ENCODE results near the gene LDAH. TPM values are rescaled to one million over a fixed set of nuclear protein-coding genes. Genes with fewer than 3 reads are reported as not detected.

LDAH gene
- total and polyA plus RNA-seq, 10 of the 15 experiments (the other 5 are each of a cell fraction or from before 2014, with no cell fraction given), result 17.9 to 44.7 (median 30.0) TPM

DNA sequence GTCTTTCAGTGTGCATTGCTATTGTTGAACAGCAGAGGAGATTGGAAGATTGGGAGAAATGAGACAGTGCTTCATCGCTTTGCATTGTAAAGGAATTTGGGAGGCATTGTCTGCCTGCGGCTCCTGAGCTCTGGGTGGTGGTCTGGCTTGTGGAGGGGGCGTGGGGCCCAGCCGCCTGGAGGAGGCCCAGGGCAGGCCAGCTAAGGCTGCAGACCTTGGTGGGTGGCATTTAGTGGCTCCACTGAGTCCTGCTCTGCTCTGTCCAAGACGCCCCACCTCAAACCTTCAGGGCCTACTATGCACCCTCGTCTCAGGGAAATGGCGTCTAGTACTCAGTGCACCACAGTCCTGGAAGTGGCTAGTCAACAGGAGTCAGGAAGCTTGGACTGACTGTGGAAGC, 166.3 kb downstream of the LDAH start:
- intact Hi-C loops (cut with micrococcal nuclease; ENCODE audit: unreplicated experiment), result no loop called here
- TF ChIP-seq KDM1A (IDR thresholded peaks at IDR 0.05; ENCODE audit: borderline replicate concordance), result no peak
- TF ChIP-seq CREB1 (IDR thresholded peaks at IDR 0.05; ENCODE audit: low read depth), result no peak
- TF ChIP-seq HDAC2 (IDR thresholded peaks at IDR 0.05), result no peak
- TF ChIP-seq, protein P1, sequence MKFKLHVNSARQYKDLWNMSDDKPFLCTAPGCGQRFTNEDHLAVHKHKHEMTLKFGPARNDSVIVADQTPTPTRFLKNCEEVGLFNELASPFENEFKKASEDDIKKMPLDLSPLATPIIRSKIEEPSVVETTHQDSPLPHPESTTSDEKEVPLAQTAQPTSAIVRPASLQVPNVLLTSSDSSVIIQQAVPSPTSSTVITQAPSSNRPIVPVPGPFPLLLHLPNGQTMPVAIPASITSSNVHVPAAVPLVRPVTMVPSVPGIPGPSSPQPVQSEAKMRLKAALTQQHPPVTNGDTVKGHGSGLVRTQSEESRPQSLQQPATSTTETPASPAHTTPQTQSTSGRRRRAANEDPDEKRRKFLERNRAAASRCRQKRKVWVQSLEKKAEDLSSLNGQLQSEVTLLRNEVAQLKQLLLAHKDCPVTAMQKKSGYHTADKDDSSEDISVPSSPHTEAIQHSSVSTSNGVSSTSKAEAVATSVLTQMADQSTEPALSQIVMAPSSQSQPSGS (IDR thresholded peaks at IDR 0.05; ENCODE audit: low read length), result no peak
- no peak for TF ChIP-seq BMI1 (IDR thresholded peaks at IDR 0.05; ENCODE audit: borderline replicate concordance)
- no peak for TF ChIP-seq NR2C1 (IDR thresholded peaks at IDR 0.05)
- TF ChIP-seq SUPT20H (IDR thresholded peaks at IDR 0.05; ENCODE audit: borderline replicate concordance, control insufficient read depth, low read depth, low read length), result no peak
- TF ChIP-seq SMC3 (IDR thresholded peaks at IDR 0.05; ENCODE audit: borderline replicate concordance, low read length), result no peak
- TF ChIP-seq KLF5 (IDR thresholded peaks at IDR 0.05; ENCODE audit: partially characterized antibody), result no peak
- no peak for TF ChIP-seq IRF3 (IDR thresholded peaks at IDR 0.05)
- TF ChIP-seq, protein P2, sequence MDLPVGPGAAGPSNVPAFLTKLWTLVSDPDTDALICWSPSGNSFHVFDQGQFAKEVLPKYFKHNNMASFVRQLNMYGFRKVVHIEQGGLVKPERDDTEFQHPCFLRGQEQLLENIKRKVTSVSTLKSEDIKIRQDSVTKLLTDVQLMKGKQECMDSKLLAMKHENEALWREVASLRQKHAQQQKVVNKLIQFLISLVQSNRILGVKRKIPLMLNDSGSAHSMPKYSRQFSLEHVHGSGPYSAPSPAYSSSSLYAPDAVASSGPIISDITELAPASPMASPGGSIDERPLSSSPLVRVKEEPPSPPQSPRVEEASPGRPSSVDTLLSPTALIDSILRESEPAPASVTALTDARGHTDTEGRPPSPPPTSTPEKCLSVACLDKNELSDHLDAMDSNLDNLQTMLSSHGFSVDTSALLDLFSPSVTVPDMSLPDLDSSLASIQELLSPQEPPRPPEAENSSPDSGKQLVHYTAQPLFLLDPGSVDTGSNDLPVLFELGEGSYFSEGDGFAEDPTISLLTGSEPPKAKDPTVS (IDR thresholded peaks at IDR 0.05; ENCODE audit: low read depth, low read length), result no peak
- TF ChIP-seq, protein P3, sequence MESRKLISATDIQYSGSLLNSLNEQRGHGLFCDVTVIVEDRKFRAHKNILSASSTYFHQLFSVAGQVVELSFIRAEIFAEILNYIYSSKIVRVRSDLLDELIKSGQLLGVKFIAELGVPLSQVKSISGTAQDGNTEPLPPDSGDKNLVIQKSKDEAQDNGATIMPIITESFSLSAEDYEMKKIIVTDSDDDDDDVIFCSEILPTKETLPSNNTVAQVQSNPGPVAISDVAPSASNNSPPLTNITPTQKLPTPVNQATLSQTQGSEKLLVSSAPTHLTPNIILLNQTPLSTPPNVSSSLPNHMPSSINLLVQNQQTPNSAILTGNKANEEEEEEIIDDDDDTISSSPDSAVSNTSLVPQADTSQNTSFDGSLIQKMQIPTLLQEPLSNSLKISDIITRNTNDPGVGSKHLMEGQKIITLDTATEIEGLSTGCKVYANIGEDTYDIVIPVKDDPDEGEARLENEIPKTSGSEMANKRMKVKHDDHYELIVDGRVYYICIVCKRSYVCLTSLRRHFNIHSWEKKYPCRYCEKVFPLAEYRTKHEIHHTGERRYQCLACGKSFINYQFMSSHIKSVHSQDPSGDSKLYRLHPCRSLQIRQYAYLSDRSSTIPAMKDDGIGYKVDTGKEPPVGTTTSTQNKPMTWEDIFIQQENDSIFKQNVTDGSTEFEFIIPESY (IDR thresholded peaks at IDR 0.05), result no peak
- no peak for TF ChIP-seq RB1 (IDR thresholded peaks at IDR 0.05; ENCODE audit: borderline replicate concordance)
- TF ChIP-seq EED (IDR thresholded peaks at IDR 0.05; ENCODE audit: low read depth), result no peak
- TF ChIP-seq TARDBP (IDR thresholded peaks at IDR 0.05; ENCODE audit: borderline replicate concordance), result no peak
- Histone ChIP-seq H3K27ac (ENCODE audit: control insufficient read depth, insufficient read depth) (no peak overlapping the region), H3K4me2 (ENCODE audit: control insufficient read depth, insufficient read depth) (no peak overlapping the region), H2AFZ (ENCODE audit: control insufficient read depth, low read depth, low read length) (no peak overlapping the region), H3K9me3 (replicated peaks; ENCODE audit: control insufficient read depth, insufficient read depth, low read length) (no peaks in the 10 kb centered on the region), H3K36me3 (ENCODE audit: control insufficient read depth in 2 of 2, insufficient read depth in 2 of 2, low read length in 1 of 2) (no peaks in the 10 kb centered on the region), H3K27me3 (replicated peaks in 1 of 2; ENCODE audit: control insufficient read depth in 2 of 2, insufficient read depth in 2 of 2, low read length in 1 of 2) (no peaks in the 10 kb centered on the region; a peak in 2 of 4 replicates), H4K20me1 (ENCODE audit: control insufficient read depth, insufficient read depth) (no peaks in the 10 kb centered on the region), H3K4me1 (ENCODE audit: control insufficient read depth, insufficient read depth, low read length) (no peaks in the 10 kb centered on the region), H3K9ac (ENCODE audit: control insufficient read depth, insufficient read depth, low read length) (no peak overlapping the region), H3K4me3 (no peak overlapping the region), H3K79me2 (ENCODE audit: control insufficient read depth, insufficient read depth, low read length) (no peaks in the 10 kb centered on the region)
- ChIA-PET SMC1A (ENCODE audit: uncharacterized antibody, unreplicated experiment) (interaction anchor here (1.0 kb wide), 1 partner anchor 307 kb away, joined by 4 read pairs; no protein-coding TSS in a partner anchor), RAD21 (ENCODE audit: unreplicated experiment) (interaction anchor here (1.2 kb wide), 1 partner anchor 307 kb away, joined by 3 read pairs; no protein-coding TSS in a partner anchor), CTCF (interaction anchor here (1.1 to 3.5 kb wide), 4 partner anchors 10 to 306 kb away, joined by 3 to 16 read pairs (median 10); no protein-coding TSS in a partner anchor), POLR2A (no interaction called here)
- FAIRE-seq (no peak), ATAC-seq (no peak), DNase-seq (ENCODE audit: low read depth, low spot score) (no peak)
- WGBS (ENCODE audit: insufficient coverage, insufficient replicate concordance, low lambda C conversion rate, missing lambda C conversion rate), result 43% methylated on average over 7 of the region's 7 CpGs
- BruUV-seq (replicated peaks), result no TSS peak
- in situ Hi-C loops (cut with MboI), result loop anchor here (25.0 kb wide), 1 partner anchor 456 kb away; the partner anchor contains the start of gene TDRD15

Measured in GM12878 (cell line).